ENCODE measurements around the gene KCNK4.

Gene KCNK4

GRCh38 chr11:64321026-64321425 is 29.9 kb downstream of the KCNK4 start:
- no peak for TF ChIP-seq SIN3A (IDR thresholded peaks at IDR 0.05; ENCODE audit: borderline replicate concordance, insufficient read depth, low read length)
- no peak for TF ChIP-seq REST (IDR thresholded peaks at IDR 0.05; ENCODE audit: insufficient read depth in 1 of 2, low read depth in 2 of 2, low read length in 2 of 2)
- TF ChIP-seq POLR2AphosphoS5 (IDR thresholded peaks at IDR 0.05; ENCODE audit: low read depth, low read length) = no peak
- TF ChIP-seq TAF1 (IDR thresholded peaks at IDR 0.05; ENCODE audit: borderline replicate concordance, insufficient read depth, low read length) = no peak
- no peak for TF ChIP-seq FOXP2 (optimal IDR thresholded peaks at IDR 0.05; ENCODE audit: borderline replicate concordance, extremely low read depth, extremely low read length, insufficient read depth)

GRCh38 chr11:64321533-64321932 is 30.4 kb downstream of the KCNK4 start:
- TF ChIP-seq TAF1 (IDR thresholded peaks at IDR 0.05; ENCODE audit: borderline replicate concordance, insufficient read depth, low read length) = no peak
- TF ChIP-seq SIN3A (IDR thresholded peaks at IDR 0.05; ENCODE audit: borderline replicate concordance, insufficient read depth, low read length) = no peak
- TF ChIP-seq REST (IDR thresholded peaks at IDR 0.05; ENCODE audit: insufficient read depth in 1 of 2, low read depth in 2 of 2, low read length in 2 of 2) = no peak
- no peak for TF ChIP-seq POLR2AphosphoS5 (IDR thresholded peaks at IDR 0.05; ENCODE audit: low read depth, low read length)
- no peak for TF ChIP-seq FOXP2 (optimal IDR thresholded peaks at IDR 0.05; ENCODE audit: borderline replicate concordance, extremely low read depth, extremely low read length, insufficient read depth)

- TF ChIP-seq REST (IDR thresholded peaks at IDR 0.05; ENCODE audit: insufficient read depth in 1 of 2, low read depth in 2 of 2, low read length in 2 of 2) (no peak), SIN3A (IDR thresholded peaks at IDR 0.05; ENCODE audit: borderline replicate concordance, insufficient read depth, low read length) (no peak), POLR2AphosphoS5 (IDR thresholded peaks at IDR 0.05; ENCODE audit: low read depth, low read length) (no peak), TAF1 (IDR thresholded peaks at IDR 0.05; ENCODE audit: borderline replicate concordance, insufficient read depth, low read length) (no peak), FOXP2 (optimal IDR thresholded peaks at IDR 0.05; ENCODE audit: borderline replicate concordance, extremely low read depth, extremely low read length, insufficient read depth) (no peak)
These were observed 31.8 kb downstream of the KCNK4 start for GRCh38 chr11:64322925-64323260.

GRCh38 chr11:64323373-64323772 is 32.3 kb downstream of the KCNK4 start:
- no peak for TF ChIP-seq FOXP2 (optimal IDR thresholded peaks at IDR 0.05; ENCODE audit: borderline replicate concordance, extremely low read depth, extremely low read length, insufficient read depth)
- no peak for TF ChIP-seq REST (IDR thresholded peaks at IDR 0.05; ENCODE audit: insufficient read depth in 1 of 2, low read depth in 2 of 2, low read length in 2 of 2)
- no peak for TF ChIP-seq SIN3A (IDR thresholded peaks at IDR 0.05; ENCODE audit: borderline replicate concordance, insufficient read depth, low read length)
- TF ChIP-seq TAF1 (IDR thresholded peaks at IDR 0.05; ENCODE audit: borderline replicate concordance, insufficient read depth, low read length) = no peak
- TF ChIP-seq POLR2AphosphoS5 (IDR thresholded peaks at IDR 0.05; ENCODE audit: low read depth, low read length) = no peak

All from PFSK-1 (cell line).